ENCODE data around the gene C15orf39. TPM values are rescaled to one million over a fixed set of nuclear protein-coding genes. Genes with fewer than 3 reads are reported as not detected.
"Not testable (repeated sequence)": the region's sequence is repeated elsewhere in the genome, so short reads cannot be mapped to it uniquely, and the experiment has no call there.

The C15orf39 gene
- polyA plus RNA-seq, 1 donor from 2014 or later, result 6.3 TPM

DNA sequence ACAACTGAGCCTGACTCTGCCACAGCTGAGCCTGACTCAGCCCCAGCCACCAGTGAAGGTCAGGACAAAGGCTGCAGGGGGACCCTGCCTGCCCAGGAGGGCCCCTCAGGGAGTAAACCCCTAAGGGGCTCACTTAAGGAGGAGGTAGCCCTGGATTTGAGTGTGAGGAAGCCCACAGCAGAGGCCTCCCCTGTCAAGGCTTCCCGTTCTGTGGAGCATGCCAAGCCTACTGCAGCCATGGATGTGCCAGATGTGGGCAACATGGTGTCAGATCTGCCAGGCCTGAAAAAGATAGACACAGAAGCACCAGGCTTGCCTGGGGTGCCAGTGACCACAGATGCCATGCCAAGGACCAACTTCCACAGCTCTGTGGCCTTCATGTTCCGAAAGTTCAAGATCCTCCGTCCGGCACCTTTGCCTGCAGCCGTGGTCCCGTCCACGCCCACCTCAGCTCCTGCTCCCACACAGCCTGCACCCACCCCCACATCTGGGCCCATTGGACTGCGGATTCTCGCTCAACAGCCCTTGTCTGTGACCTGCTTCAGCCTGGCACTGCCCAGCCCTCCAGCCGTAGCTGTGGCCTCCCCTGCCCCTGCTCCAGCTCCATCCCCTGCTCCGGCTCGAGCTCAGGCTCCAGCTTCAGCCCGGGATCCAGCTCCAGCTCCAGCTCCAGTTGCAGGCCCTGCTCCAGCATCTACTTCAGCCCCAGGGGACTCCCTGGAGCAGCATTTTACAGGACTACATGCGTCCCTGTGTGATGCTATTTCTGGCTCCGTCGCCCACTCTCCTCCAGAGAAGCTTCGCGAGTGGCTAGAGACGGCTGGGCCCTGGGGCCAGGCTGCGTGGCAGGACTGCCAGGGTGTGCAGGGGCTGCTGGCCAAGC is 6.2 kb downstream of the C15orf39 start:
- Mint-ChIP-seq H3K4me1 (peaks cover 11 to 20% (median 19%) of the 10 kb centered on the region in 3 donors), H3K27ac (peak overlapping the region in 1 of 3 donors; percentile 73), H3K9me3 (no peaks in the 10 kb centered on the region), H3K36me3 (no peaks in the 10 kb centered on the region), H3K27me3 (no peaks in the 10 kb centered on the region), H3K4me3 (peak overlapping the region in 1 of 4 donors; percentile 27)

DNA sequence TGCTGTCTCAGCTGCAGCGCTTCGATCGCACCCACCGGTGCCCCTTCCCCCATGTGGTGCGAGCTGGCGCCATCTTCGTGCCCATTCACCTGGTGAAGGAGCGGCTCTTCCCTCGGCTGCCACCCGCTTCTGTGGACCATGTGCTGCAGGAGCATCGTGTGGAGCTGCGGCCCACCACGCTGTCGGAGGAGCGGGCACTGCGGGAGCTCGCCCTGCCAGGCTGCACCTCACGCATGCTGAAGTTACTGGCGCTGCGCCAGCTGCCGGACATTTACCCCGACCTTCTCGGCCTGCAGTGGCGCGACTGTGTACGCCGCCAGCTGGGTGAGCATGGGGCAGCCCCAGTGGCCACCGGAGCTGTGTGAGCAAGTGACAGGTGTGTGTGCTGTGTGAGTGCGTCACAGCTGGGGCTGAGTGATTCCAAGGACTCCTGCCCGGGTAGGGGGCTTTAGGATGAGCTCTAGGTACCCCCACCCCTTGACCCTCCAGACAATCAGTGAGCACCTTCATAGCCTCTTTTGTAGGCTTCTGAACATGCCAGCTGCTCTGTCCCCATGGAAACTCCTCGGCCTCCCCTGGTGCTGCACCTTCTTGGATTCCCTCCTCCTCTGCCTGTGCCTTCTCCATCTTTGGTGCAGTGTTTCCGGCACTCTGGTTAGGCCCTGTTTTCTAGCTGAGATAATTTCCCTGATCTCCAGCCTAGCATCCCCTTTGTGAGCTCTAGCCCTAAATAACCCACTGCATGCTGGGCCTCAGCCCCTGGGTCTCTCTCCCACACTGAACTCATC is 7.0 kb downstream of the C15orf39 start:
- Mint-ChIP-seq H3K4me3 (no peak overlapping the region), H3K27ac (peak overlapping the region in 1 of 3 donors; percentile 60), H3K9me3 (no peaks in the 10 kb centered on the region), H3K27me3 (no peaks in the 10 kb centered on the region), H3K4me1 (peaks cover 7 to 17% (median 16%) of the 10 kb centered on the region in 3 donors), H3K36me3 (no peaks in the 10 kb centered on the region)

DNA sequence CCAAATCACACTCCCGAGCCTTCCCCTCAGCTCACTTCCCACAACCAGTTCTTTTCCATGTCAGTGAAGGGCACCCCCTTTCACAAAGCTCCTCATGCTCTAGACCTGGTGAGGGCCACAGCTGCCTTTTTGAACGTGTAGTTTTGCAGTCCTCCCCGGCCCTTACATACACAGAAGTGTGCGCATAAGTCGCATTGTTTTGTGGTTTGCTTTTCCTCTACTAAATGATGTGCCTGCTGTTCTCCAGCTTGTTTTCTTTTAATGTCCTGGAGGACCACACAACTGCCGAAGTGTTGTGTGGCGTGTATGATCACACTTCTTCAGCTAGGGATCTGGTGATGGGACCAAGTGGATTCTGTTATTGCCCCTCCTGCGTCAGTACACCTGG is 7.6 kb downstream of the C15orf39 start:
- Mint-ChIP-seq H3K36me3 (no peaks in the 10 kb centered on the region), H3K4me3 (no peak overlapping the region), H3K27me3 (no peaks in the 10 kb centered on the region)

DNA sequence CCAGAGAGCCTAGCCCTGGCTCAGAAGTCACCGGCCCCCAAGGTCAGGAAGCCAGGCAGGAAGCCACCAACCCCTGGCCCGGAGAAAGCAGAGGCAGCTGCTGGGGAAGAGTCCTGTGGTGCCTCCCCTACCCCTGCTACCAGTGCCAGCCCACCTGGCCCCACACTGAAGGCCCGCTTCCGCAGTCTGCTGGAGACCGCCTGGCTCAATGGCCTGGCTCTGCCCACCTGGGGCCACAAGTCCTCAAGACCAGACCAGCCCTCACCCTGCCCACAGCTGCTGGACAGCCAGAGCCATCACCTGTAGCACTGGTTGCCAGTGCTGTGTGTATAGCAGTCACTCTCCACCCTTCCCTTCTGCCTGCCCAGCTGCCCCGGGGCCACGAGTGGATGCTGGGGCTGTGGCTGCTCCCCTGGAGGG is 9.1 kb downstream of the C15orf39 start:
- Mint-ChIP-seq H3K36me3 (no peaks in the 10 kb centered on the region), H3K9me3 (no peaks in the 10 kb centered on the region), H3K27ac (no peak overlapping the region), H3K4me3 (no peak overlapping the region), H3K27me3 (no peaks in the 10 kb centered on the region), H3K4me1 (peaks cover 0 to 7% (median 5%) of the 10 kb centered on the region in 3 donors)

More for the DNA sequence above, 7.6 kb downstream of the C15orf39 start:
- H3K4me1 Mint-ChIP-seq, result peaks cover 7 to 12% (median 11%) of the 10 kb centered on the region in 3 donors
- H3K27ac Mint-ChIP-seq, result peak overlapping the region in 1 of 3 donors; percentile 60
- no peaks in the 10 kb centered on the region for H3K9me3 Mint-ChIP-seq

DNA sequence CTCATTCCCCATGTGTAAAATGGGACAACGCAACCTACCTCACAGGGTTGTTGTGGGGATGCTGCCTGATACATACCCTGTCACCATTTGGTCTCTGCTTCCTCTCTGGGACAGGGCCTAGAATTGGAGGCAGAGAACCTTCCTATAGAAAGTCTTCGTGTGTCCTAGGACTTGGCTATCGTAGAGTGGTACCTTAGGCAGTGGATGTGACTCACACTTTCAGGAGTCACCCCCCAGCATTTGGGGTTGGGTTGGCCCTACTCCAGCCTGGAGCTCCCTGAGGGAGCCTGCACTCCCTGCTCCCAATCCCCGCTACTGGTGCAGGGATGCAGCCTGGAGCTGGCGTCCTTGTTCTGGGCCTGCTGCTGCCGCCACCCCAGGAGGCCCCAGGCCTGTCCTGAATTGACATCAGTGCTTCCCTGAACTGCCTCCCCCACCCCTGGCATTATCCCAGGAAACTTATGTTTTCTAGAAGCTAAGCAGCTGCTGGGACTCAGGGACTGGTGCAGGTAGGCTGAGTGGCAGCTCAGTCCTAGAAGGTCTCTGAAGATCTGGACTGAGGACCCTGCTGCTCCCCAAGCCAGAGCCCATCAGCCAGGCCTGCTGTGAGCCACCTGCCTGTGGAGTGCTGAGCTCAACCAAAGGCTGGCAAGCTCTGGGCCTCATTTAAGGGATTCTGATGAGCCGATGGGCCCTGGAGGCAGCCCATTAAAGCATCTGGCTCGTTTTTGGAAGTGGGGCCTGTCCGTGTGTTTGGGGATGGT is 9.9 kb downstream of the C15orf39 start:
- no peak overlapping the region for H3K4me3 Mint-ChIP-seq
- H3K27ac Mint-ChIP-seq, result no peak overlapping the region
- H3K27me3 Mint-ChIP-seq, result no peaks in the 10 kb centered on the region
- H3K4me1 Mint-ChIP-seq, result peaks cover 0 to 7% (median 5%) of the 10 kb centered on the region in 3 donors
- H3K9me3 Mint-ChIP-seq, result no peaks in the 10 kb centered on the region
- H3K36me3 Mint-ChIP-seq, result no peaks in the 10 kb centered on the region

DNA sequence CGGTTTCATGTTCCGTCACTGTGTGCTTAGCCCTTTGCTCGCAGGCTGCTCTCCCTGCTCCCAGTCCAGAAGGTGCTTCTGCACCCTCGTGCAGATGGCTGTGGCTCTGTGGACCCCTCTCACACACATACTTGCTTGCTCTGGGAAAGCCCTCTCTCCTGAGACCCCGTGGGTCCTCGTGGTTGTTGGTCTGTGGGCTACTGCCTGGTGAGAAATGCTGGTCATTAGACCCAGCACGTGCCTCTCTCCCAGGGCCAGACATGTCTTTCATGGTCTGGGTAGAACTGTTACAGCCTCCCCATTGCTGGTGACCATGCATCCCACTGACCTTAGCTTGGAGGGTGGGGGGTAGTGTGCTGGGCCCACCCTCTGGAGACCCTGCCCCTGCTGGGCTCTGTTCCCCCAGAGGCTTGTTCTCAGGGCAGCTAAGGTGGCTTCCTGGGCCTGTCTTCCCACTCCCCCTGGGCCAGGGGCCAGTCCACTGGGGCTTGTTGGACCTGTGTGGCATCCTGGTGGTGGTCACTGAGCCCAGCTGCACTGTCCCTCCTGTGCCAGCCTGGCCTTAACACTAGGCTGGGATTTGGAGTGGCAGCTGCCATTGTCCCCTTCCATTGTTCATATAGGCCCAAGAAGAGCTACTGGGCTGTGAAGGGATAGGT is 10.6 kb downstream of the C15orf39 start:
- peaks cover 0 to 7% (median 4%) of the 10 kb centered on the region in 3 donors for H3K4me1 Mint-ChIP-seq
- no peaks in the 10 kb centered on the region for H3K36me3 Mint-ChIP-seq
- peak overlapping the region in 2 of 3 donors; percentile 34 to 90 for H3K27ac Mint-ChIP-seq
- H3K9me3 Mint-ChIP-seq, result no peaks in the 10 kb centered on the region
- no peak overlapping the region for H3K4me3 Mint-ChIP-seq
- no peaks in the 10 kb centered on the region for H3K27me3 Mint-ChIP-seq

DNA sequence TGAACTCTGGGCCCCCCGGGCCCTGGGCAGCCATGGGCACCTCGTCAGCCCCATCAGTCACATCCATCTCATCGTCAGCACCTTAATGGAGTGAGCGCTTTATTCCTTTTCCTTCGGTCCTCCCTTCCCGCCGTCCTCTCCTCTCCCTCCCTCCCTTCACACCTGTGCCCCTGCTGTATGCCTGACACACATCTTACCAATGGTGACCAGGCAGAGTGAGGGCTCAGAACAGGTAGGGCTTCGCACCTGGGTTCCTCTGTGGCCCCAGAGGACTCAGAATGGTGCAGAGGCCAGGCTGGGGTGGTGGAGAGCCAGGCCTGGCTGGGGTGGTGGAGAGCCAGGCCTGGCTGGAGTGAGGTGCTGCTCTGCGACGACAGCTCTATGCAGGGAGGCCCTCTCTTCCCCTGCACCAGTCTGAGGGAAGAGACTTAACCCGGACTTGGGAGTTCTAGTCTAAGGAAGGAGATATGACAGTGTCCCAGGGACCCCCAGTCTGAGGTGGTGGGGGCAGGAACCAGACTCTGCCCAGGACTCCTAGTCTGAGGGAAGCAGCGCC is 11.6 kb downstream of the C15orf39 start:
- no peaks in the 10 kb centered on the region for H3K36me3 Mint-ChIP-seq
- no peaks in the 10 kb centered on the region for H3K27me3 Mint-ChIP-seq
- no peaks in the 10 kb centered on the region for H3K9me3 Mint-ChIP-seq
- peak overlapping the region in 2 of 3 donors; percentile 34 to 90 for H3K27ac Mint-ChIP-seq
- H3K4me1 Mint-ChIP-seq, result peaks cover 0 to 7% (median 4%) of the 10 kb centered on the region in 3 donors
- H3K4me3 Mint-ChIP-seq, result no peak overlapping the region

DNA sequence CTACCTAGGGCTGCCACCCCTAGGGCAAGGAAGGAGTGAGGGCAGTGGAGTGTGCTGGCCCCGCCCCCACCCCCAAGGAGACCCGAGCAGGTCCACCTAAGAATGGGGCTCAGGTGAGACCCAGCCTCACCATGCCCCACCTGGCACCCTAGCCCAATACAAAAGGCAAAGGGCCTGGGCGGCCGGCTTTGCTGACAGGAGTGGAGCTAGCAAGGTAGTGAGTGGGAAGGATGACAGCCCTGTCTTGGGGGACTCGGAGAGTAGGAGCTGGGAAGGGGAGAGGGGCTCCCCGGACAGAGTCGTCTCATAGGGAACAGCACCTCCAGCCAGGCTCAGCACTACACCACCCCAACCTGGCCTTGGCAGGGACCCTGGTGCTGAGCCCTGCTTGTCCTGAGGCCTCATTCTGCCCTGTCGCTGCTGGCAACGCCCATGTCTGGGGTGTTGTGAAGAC is 12.1 kb downstream of the C15orf39 start:
- Mint-ChIP-seq H3K36me3 (no peaks in the 10 kb centered on the region), H3K27ac (peak overlapping the region in 1 of 3 donors; percentile 74), H3K9me3 (no peaks in the 10 kb centered on the region), H3K4me3 (no peak overlapping the region), H3K4me1 (peaks cover 0 to 7% (median 4%) of the 10 kb centered on the region in 3 donors), H3K27me3 (no peaks in the 10 kb centered on the region)

DNA sequence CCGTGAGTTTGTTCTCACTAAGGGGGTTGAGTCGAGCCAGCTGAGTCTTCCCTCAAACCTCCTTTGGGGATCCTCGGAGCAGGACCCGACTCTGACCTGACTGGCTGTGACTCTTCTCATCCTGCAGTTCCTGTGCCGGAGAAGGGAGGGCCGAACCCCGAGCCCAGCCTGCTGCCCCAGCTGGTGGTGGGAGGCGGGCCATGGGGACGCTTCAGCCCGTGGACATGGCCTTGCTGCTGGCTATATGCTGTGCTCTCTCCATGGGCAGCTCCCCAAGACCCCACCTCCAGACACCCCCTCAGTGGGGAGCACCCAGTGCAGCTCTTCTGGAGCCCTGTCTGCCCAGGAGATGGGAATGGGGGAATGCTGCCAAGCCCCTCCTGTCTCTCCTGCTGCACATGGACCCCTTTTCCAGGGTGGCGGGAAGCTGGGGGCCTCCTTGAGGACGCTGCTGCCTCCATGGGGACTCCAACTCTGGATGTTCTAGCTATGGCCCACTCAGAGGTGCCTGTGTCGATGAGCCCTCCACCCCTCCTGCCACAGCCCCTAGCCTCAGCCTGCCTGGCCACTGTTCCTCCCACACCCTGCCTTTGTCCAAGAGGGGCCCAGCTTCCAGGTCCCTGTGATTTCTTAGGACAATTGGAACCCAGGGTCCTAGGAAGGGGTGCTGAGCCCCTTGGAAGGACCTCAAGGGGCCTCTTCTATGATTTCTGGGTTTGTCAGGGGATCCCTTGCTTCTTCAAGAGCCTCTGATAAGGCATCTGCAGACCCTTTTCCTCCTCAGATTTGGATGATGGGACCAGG is 12.8 kb downstream of the C15orf39 start:
- Mint-ChIP-seq H3K36me3 (peaks cover 3% of the 10 kb centered on the region), H3K4me1 (peaks cover 5 to 6% (median 5%) of the 10 kb centered on the region in 3 donors), H3K27me3 (no peaks in the 10 kb centered on the region), H3K27ac (peak overlapping the region in 1 of 3 donors; percentile 74), H3K4me3 (no peak overlapping the region), H3K9me3 (no peaks in the 10 kb centered on the region)

DNA sequence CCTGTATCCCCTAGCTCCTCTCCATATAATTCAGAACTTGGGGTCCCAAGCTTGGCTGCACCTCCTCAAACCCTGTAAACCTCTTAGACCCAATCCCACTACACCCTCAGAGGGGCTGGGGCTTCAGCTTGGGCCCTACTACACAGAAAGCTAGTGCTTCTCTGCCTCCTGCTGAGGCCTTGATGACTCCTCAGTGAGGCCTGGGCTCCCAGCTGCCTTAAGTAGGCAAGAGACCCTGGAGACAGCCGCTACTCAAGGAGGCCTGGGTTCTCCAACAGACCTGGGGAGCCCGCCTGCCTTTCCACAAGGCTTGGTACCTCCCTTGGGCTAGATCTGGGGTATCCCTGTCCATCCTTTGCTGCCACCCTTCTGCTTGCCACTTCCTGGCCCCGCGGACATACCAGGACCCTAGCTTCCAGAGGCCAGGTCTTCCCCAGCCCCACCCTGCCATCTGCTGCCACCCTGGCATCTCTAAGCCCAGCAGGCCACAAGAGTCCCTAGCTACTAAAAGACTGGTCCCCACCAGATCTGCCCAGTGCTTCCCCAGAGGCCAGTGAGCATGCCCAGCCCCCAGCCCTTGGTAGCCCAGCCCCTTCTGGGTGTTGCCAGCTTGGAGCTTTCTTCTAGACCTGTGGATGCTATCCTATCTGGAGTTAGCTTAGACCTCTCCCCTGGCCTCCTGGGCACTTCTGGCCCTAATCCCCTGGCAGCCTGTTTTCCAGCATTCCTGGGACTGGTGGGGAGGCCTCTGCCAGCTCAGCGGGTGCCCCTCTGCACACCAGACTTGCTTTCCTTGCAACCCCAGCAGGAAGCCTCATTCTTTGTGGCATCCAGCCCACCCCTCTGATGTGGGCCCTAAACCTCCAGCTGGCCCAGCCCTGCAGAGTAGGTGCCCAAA is 13.7 kb downstream of the C15orf39 start:
- H3K27ac Mint-ChIP-seq, result no peak overlapping the region
- no peaks in the 10 kb centered on the region for H3K27me3 Mint-ChIP-seq
- no peak overlapping the region for H3K4me3 Mint-ChIP-seq
- peaks cover 7 to 10% (median 7%) of the 10 kb centered on the region in 3 donors for H3K4me1 Mint-ChIP-seq
- H3K36me3 Mint-ChIP-seq, result peaks cover 3% of the 10 kb centered on the region
- H3K9me3 Mint-ChIP-seq, result no peaks in the 10 kb centered on the region

DNA sequence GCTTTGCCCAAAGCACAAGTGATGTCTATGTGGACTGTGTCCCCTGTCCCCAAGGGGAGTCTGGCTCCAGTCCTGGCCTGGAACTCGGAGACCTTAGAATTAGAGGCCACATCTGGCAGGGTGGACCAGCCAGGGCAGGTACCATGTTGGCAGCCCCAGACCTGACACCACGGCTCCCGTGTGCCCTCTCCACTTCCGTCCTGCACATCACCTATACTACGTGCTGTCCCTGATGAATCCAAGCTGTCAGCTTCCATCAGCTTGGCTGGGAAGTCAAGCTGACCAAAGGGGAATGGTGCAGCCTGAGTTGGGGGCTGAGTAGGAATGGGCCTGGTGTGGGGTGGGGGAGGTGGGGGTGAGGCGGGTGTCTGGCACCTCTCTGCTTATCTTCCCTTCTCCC is 15.3 kb downstream of the C15orf39 start:
- Mint-ChIP-seq H3K36me3 (peaks cover 3% of the 10 kb centered on the region), H3K4me1 (peaks cover 6 to 10% (median 7%) of the 10 kb centered on the region in 3 donors), H3K9me3 (no peaks in the 10 kb centered on the region), H3K27ac (peak overlapping the region in 1 of 3 donors; percentile 64), H3K27me3 (no peaks in the 10 kb centered on the region), H3K4me3 (no peak overlapping the region)

DNA sequence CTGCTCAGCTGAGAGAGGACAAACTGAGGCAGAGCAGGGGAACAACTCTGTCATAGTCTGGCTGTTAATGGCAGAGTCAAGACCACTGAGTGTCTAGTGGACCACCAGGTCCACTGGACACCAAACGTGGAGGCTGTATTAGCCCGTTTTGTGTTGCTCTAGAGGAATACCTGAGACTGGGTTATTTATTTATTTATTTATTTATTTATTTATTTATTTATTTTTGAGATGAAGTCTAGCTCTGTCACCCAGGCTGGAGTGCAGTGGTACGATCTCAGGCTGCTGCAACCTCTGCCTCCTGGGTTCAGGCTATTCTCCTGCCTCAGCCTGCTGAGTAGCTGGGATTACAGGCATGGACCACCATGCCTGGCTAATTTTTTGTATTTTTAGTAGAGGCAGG is 15.9 kb downstream of the C15orf39 start:
- not testable (repeated sequence) for H3K4me3 Mint-ChIP-seq, H3K27ac Mint-ChIP-seq, H3K27me3 Mint-ChIP-seq, H3K9me3 Mint-ChIP-seq, H3K36me3 Mint-ChIP-seq, H3K4me1 Mint-ChIP-seq

Measured in IgD-negative memory B cell (primary cell).